NCI-H1930 (cell line): ENCODE data around the gene PWWP2B.
"Not testable (repeated sequence)": the region's sequence is repeated elsewhere in the genome, so short reads cannot be mapped to it uniquely, and the experiment has no call there.

Experiments
- DNase-seq, 2 experiments: peaks; one replicate each; lab custom pipeline; 2025; lab: John Stamatoyannopoulos, UW

PWWP2B gene

GRCh38 chr10:132433671-132434340 is 36.8 kb downstream of the PWWP2B start:
- no peak for DNase-seq

GRCh38 chr10:132434405-132435005 is 37.5 kb downstream of the PWWP2B start:
- DNase-seq = no peak

GRCh38 chr10:132435320-132435719 is 38.3 kb downstream of the PWWP2B start:
- DNase-seq = not testable (repeated sequence)

GRCh38 chr10:132436096-132436495 is 39.1 kb downstream of the PWWP2B start:
- DNase-seq = not testable (repeated sequence)

- DNase-seq = no peak
These were observed 39.9 kb downstream of the PWWP2B start for GRCh38 chr10:132436861-132437410.

GRCh38 chr10:132437541-132437950 is 40.5 kb downstream of the PWWP2B start:
- DNase-seq = no peak

- DNase-seq = no peak
These were observed 41.4 kb downstream of the PWWP2B start for GRCh38 chr10:132438091-132439024.

GRCh38 chr10:132439025-132439388 is 42.0 kb downstream of the PWWP2B start:
- DNase-seq = no peak

GRCh38 chr10:132439424-132440163 is 42.6 kb downstream of the PWWP2B start:
- no peak for DNase-seq

- DNase-seq = no peak
These were observed 44.0 kb downstream of the PWWP2B start for GRCh38 chr10:132440791-132441565.

GRCh38 chr10:132441818-132442524 is 45.0 kb downstream of the PWWP2B start:
- no peak for DNase-seq

GRCh38 chr10:132442636-132443035 is 45.6 kb downstream of the PWWP2B start:
- no peak for DNase-seq

GRCh38 chr10:132443605-132443982 is 46.6 kb downstream of the PWWP2B start:
- DNase-seq = no peak

GRCh38 chr10:132443983-132444876 is 47.2 kb downstream of the PWWP2B start:
- no peak for DNase-seq

- no peak for DNase-seq
These were observed 47.9 kb downstream of the PWWP2B start for GRCh38 chr10:132444877-132445351.

GRCh38 chr10:132445516-132446194 is 48.7 kb downstream of the PWWP2B start:
- no peak for DNase-seq

- no peak for DNase-seq
These were observed 49.2 kb downstream of the PWWP2B start for GRCh38 chr10:132446195-132446581.

GRCh38 chr10:132446661-132447445 is 49.9 kb downstream of the PWWP2B start:
- DNase-seq = no peak
